ENCODE results near the gene NEFH.

- TF ChIP-seq CTCF (IDR thresholded peaks at IDR 0.05 in 4 of 5, conservative IDR thresholded peaks at IDR 0.05 in 1 of 5) (no peak), POLR2A (IDR thresholded peaks at IDR 0.05) (no peak)
Observed at GRCh38 chr22:29456211-29456671, 23.8 kb upstream of the NEFH start.
